Immature natural killer cell (primary cell): ENCODE data around the gene PLGRKT. TPM values are rescaled to one million over a fixed set of nuclear protein-coding genes. Genes with fewer than 3 reads are reported as not detected.
A peak's percentile ranks its signal among the peaks of the same experiment; 100 is the strongest.
"Not testable (repeated sequence)": the region's sequence is repeated elsewhere in the genome, so short reads cannot be mapped to it uniquely, and the experiment has no call there.

Source experiments
- DNase-seq, 3 donors: peaks; one replicate each; pipeline ENCODE4 v3.0.0; 2022; ENCODE audit warnings: mixed read lengths in 1 of 3
- H3K27ac Mint-ChIP-seq, 6 donors: one replicate each; pipeline ENCODE4 v1.8.0; 2020; ENCODE audit warnings: mixed read lengths in 6 of 6, mild to moderate bottlenecking in 5 of 6, inconsistent platforms in 4 of 6, moderate library complexity in 3 of 6
- H3K27me3 Mint-ChIP-seq, 3 donors: one replicate each; pipeline ENCODE4 v1.8.0; 2020 to 2021; ENCODE audit warnings: low read depth in 3 of 3, mild to moderate bottlenecking in 3 of 3, mixed read lengths in 3 of 3, moderate library complexity in 3 of 3, inconsistent platforms in 1 of 3
- H3K36me3 Mint-ChIP-seq, 3 donors: one replicate each; pipeline ENCODE4 v1.8.0; 2020; ENCODE audit warnings: mixed read lengths in 3 of 3, inconsistent platforms in 2 of 3, mild to moderate bottlenecking in 2 of 3
- H3K4me1 Mint-ChIP-seq, 2 donors: one replicate each; pipeline ENCODE4 v1.8.0; 2020; ENCODE audit warnings: inconsistent platforms in 2 of 2, mild to moderate bottlenecking in 2 of 2, mixed read lengths in 2 of 2, moderate library complexity in 1 of 2
- H3K4me3 Mint-ChIP-seq, 5 donors: one replicate each; pipeline ENCODE4 v1.8.0; 2020; ENCODE audit warnings: mild to moderate bottlenecking in 5 of 5, mixed read lengths in 5 of 5, inconsistent platforms in 3 of 5, moderate library complexity in 3 of 5
- H3K9me3 Mint-ChIP-seq, 6 donors: one replicate each; pipeline ENCODE4 v1.8.0; 2020; ENCODE audit warnings: mild to moderate bottlenecking in 6 of 6, mixed read lengths in 6 of 6, inconsistent platforms in 4 of 6, moderate library complexity in 3 of 6
- polyA plus RNA-seq, 3 donors: library from polyadenylated mRNA; unstranded; fragments of 300-500 nt; fragmentation: Illumina TruSeq; gene quantifications; one replicate each; pipeline ENCODE4 v1.2.3, GENCODE V29; 2021

The PLGRKT gene
- polyA plus RNA-seq, 3 donors from 2014 or later, result 45.4 to 59.6 (median 57.0) TPM

- DNase-seq, result no peak
- H3K4me1 Mint-ChIP-seq, result peaks cover 24 to 31% of the 10 kb centered on the region in 2 donors
- H3K4me3 Mint-ChIP-seq, result peak overlapping the region in 1 of 5 donors; percentile 3
- peak overlapping the region in 1 of 6 donors; percentile 6 for H3K27ac Mint-ChIP-seq
- peaks cover 0 to 9% (median 7%) of the 10 kb centered on the region in 3 donors for H3K36me3 Mint-ChIP-seq
- no peaks in the 10 kb centered on the region for H3K27me3 Mint-ChIP-seq
- H3K9me3 Mint-ChIP-seq, result no peaks in the 10 kb centered on the region
These were observed 62.6 kb downstream of the PLGRKT start for GRCh38 chr9:5375091-5375490.

DNA sequence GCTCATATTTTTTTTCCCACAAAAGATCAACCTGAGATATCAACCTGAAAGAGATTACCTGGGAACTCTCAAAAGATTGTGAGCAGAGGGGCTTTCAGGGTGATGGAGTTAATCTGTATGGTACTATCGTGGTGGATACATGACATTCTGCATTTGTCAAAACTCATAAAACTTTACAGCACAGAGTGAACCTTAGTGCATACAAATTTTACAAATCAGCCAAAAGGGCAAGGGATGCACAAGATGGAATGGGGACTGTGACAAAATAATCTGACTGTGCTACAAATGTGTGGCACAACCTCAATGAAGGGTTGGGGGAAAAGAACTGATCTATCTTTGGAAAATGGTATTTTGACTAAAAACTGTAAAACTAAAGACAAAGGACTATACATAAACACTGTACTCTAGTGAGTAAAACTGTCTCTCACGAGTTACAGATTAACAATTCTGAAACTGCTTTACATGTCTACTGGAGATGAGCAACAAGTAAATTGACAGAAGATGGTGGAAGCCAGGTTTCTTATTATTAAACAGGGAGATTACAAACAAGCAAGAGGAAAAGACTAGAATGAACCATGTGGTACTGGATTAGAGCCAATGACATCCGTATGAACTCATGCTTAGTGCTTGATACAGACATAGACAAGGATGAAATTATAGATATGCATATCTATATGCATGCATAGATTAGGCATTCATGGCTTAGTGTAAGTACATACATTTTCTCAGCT, 73.3 kb downstream of the PLGRKT start:
- Mint-ChIP-seq H3K27me3 (peaks cover 0 to 5% (median 0%) of the 10 kb centered on the region in 3 donors), H3K27ac (peak overlapping the region in 1 of 6 donors; percentile 23), H3K36me3 (peaks cover 5 to 13% (median 6%) of the 10 kb centered on the region in 3 donors), H3K9me3 (peaks cover 0 to 8% (median 0%) of the 10 kb centered on the region in 6 donors), H3K4me3 (no peak overlapping the region), H3K4me1 (peaks cover 0 to 3% of the 10 kb centered on the region in 2 donors)
- DNase-seq, result no peak

DNA sequence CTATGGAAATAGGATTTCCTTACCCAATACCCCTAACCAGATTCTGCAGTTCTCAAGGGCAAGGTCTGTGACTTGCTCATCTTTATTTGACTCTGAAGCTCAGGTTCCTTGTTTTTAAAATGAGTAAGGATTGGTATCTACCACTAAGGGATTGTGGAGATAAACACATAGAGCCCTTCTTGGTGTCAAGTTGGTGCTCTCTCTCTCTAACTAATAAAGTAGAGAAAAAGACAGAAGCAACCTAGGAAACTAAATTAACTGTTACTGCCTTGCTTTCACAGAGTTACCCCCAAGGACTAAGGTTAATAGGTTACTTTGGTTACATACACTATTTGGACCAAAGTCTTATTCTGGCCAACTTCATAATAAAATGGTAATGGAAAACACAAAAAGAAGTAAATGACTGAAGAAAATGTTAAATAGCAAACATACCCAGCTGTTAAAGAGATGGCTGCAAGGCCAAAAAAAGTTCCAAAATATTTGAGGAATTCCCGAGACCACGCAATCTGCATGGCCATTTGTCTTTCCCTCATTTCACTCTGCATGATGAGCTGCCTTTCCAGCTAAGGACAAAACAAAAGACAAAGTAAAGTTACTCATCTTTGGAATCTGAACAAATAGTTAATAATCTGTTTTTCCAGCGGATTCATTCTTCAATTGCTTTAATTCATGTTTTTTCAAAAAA, 76.3 kb downstream of the PLGRKT start:
- no peak for DNase-seq
- H3K9me3 Mint-ChIP-seq, result peaks cover 0 to 3% (median 0%) of the 10 kb centered on the region in 6 donors
- H3K36me3 Mint-ChIP-seq, result peaks cover 18 to 27% (median 26%) of the 10 kb centered on the region in 3 donors
- H3K27me3 Mint-ChIP-seq, result no peaks in the 10 kb centered on the region
- no peak overlapping the region for H3K4me3 Mint-ChIP-seq
- H3K27ac Mint-ChIP-seq, result no peak overlapping the region
- no peaks in the 10 kb centered on the region for H3K4me1 Mint-ChIP-seq

DNA sequence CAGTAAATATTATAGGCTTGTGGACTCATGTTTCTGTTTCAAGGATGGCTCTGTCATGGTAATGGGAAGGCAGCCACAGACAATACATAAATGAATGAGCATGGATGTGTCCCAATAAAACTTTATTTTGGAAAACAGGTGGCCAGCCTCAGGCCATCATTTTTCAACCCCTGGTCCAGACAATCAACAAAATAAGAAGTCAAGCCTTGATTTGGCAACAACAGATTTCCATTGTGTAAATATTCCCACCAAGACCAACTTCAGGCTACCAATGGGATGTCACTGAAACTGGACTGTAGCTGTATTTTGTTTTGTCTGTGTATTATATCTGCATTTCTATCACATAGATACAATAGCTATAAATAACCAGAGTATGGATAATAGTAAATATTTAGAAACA, 77.4 kb downstream of the PLGRKT start:
- no peak overlapping the region for H3K4me3 Mint-ChIP-seq

DNA sequence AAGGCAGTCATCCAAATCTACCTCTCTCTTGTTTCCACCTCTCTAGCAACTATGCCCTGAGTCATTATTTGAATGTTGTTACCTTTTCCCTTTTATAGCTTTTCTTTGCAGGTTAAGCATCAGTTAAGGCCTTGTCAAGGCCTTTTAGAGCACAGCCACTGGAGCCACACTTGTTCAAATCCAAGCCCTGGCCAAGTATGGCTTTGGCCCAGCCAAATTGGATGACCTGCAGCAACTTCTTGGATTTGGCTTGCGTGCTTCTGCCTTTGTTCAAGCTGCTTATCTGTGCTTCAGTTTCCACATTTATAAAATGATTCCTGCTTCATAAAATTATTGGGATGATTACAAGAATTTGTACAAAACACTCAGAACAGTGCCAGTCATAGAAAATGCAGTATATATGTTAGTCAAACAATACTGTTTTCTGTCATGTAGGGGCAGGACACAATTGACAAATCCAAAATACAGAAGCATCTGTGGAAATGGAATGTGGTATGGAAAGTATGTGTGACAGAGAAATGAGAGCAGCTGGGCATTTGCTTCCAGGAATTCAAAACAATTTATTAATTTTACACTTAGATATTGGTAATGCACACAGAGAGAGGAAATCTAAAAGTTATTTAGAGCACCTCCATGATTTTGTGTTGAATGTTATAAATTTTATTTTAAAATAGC, 80.2 kb downstream of the PLGRKT start:
- Mint-ChIP-seq H3K9me3 (peaks cover 0 to 3% (median 0%) of the 10 kb centered on the region in 6 donors), H3K4me3 (no peak overlapping the region), H3K36me3 (peaks cover 18 to 30% (median 26%) of the 10 kb centered on the region in 3 donors), H3K27me3 (no peaks in the 10 kb centered on the region), H3K27ac (peak overlapping the region in 2 of 6 donors; percentile 8 to 18), H3K4me1 (peaks cover 24 to 26% of the 10 kb centered on the region in 2 donors)
- no peak for DNase-seq

More for the DNA sequence above, 77.4 kb downstream of the PLGRKT start:
- DNase-seq, result no peak
- peaks cover 0 to 3% (median 0%) of the 10 kb centered on the region in 6 donors for H3K9me3 Mint-ChIP-seq
- H3K4me1 Mint-ChIP-seq, result no peaks in the 10 kb centered on the region
- peaks cover 18 to 30% (median 26%) of the 10 kb centered on the region in 3 donors for H3K36me3 Mint-ChIP-seq
- no peak overlapping the region for H3K27ac Mint-ChIP-seq
- H3K27me3 Mint-ChIP-seq, result no peaks in the 10 kb centered on the region

GRCh38 chr9:5355817-5356216, 81.9 kb downstream of the PLGRKT start:
- peaks cover 42 to 43% of the 10 kb centered on the region in 2 donors for H3K4me1 Mint-ChIP-seq
- H3K27me3 Mint-ChIP-seq, result no peaks in the 10 kb centered on the region
- H3K4me3 Mint-ChIP-seq, result no peak overlapping the region
- no peak for DNase-seq
- H3K36me3 Mint-ChIP-seq, result peaks cover 11 to 33% (median 24%) of the 10 kb centered on the region in 3 donors
- peak overlapping the region in 1 of 6 donors; percentile 39 for H3K27ac Mint-ChIP-seq
- H3K9me3 Mint-ChIP-seq, result no peaks in the 10 kb centered on the region

- Mint-ChIP-seq H3K27ac (peak overlapping the region in 2 of 6 donors; percentile 61 to 81), H3K27me3 (no peaks in the 10 kb centered on the region), H3K4me3 (no peak overlapping the region), H3K36me3 (peaks cover 10 to 33% (median 24%) of the 10 kb centered on the region in 3 donors), H3K9me3 (peaks cover 0 to 2% (median 0%) of the 10 kb centered on the region in 6 donors), H3K4me1 (peaks cover 44 to 47% of the 10 kb centered on the region in 2 donors)
- no peak for DNase-seq
These were observed 82.5 kb downstream of the PLGRKT start for GRCh38 chr9:5355226-5355625.

DNA sequence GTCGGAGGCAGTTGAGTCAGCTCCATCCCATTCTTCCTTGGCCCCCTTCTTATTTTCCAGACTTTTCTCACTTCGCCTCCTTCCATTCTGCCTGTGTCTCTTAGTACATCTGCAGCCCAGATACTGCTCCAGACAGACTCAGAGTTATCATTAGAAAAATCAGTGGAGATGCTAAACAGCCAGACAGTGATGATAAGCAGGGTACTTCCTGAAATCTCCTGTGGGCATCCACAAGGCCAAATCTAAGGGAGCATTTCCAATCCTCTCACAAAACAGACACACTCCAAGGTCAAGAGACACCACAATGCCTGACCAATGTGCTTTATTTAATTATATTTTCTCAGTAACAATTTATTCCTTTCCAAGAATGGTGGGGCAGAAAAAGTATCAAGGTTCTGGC, 83.5 kb downstream of the PLGRKT start:
- Mint-ChIP-seq H3K4me3 (peak overlapping the region in 4 of 5 donors; percentile 8 to 82 (median 25)), H3K27ac (peak overlapping the region; percentile 69 to 92 (median 76)), H3K36me3 (peaks cover 14 to 39% (median 29%) of the 10 kb centered on the region in 3 donors), H3K4me1 (peaks cover 44 to 53% of the 10 kb centered on the region in 2 donors), H3K9me3 (peaks cover 0 to 6% (median 5%) of the 10 kb centered on the region in 6 donors), H3K27me3 (no peaks in the 10 kb centered on the region)
- DNase-seq, result no peak

- Mint-ChIP-seq H3K9me3 (peaks cover 0 to 9% (median 5%) of the 10 kb centered on the region in 6 donors), H3K27ac (peak overlapping the region; percentile 56 to 92 (median 86)), H3K4me1 (peaks cover 44 to 53% of the 10 kb centered on the region in 2 donors), H3K4me3 (peak overlapping the region; percentile 72 to 82 (median 77)), H3K27me3 (no peaks in the 10 kb centered on the region), H3K36me3 (peaks cover 15 to 26% (median 19%) of the 10 kb centered on the region in 3 donors)
- peak; percentile 20 to 42 (median 37) for DNase-seq
These were observed 85.0 kb downstream of the PLGRKT start for GRCh38 chr9:5352637-5353248.

- not testable (repeated sequence) for H3K36me3 Mint-ChIP-seq, H3K27me3 Mint-ChIP-seq, H3K9me3 Mint-ChIP-seq
- H3K4me3 Mint-ChIP-seq, result peak within 1 kb of the TSS; percentile 58 to 84 (median 72)
- H3K27ac Mint-ChIP-seq, result peak within 1 kb of the TSS; percentile 13 to 79 (median 68)
- H3K4me1 Mint-ChIP-seq, result peaks cover 23 to 30% of the 10 kb centered on the region in 2 donors
- peak; percentile 38 to 43 (median 42) for DNase-seq
These were observed 98.4 kb downstream of the PLGRKT start, which contains the start of gene RLN1 for GRCh38 chr9:5338992-5339981. TSS of gene RLN1 (minus strand) at chr9:5339876. CDS start at chr9:5339746, 130 bp downstream.

GRCh38 chr9:5336688-5337087, 101.0 kb downstream of the PLGRKT start:
- Mint-ChIP-seq H3K4me1 (peaks cover 23 to 35% of the 10 kb centered on the region in 2 donors), H3K4me3 (peak overlapping the region; percentile 50 to 73 (median 53)), H3K9me3 (no peaks in the 10 kb centered on the region), H3K27me3 (peaks cover 0 to 3% (median 0%) of the 10 kb centered on the region in 3 donors), H3K27ac (peak overlapping the region; percentile 7 to 71 (median 62)), H3K36me3 (peaks cover 0 to 24% (median 0%) of the 10 kb centered on the region in 3 donors)
- peak; percentile 14 to 33 (median 31) for DNase-seq

DNA sequence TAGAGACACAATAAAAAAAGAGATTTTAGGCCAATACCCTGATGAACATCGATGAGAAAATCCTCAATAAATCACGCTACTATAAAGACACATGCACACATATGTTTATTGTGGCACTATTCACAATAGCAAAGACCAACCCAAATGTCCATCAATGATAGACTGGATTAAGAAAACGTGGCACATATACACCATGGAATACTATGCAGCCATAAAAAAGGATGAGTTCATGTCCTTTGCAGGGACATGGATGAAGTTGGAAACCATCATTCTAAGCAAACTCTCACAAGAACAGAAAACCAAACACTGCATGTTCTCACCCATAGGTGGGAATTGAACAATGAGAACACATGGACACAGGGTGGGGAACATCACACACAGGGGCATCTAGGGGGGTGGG, 106.4 kb downstream of the PLGRKT start:
- Mint-ChIP-seq H3K36me3 (peaks cover 16 to 64% (median 25%) of the 10 kb centered on the region in 3 donors), H3K4me1 (peaks cover 16 to 38% of the 10 kb centered on the region in 2 donors)
- not testable (repeated sequence) for DNase-seq, H3K4me3 Mint-ChIP-seq, H3K27me3 Mint-ChIP-seq, H3K27ac Mint-ChIP-seq, H3K9me3 Mint-ChIP-seq
